HEK293 (cell line): ENCODE measurements around the gene STOML1.

ENCODE experiments used
- CTCF ChIA-PET: fragments of 350-600 bp; formaldehyde crosslinking; extraction: SDS; loops from one replicate; lab custom pipeline; 2021; ENCODE audit warnings: antibody characterized with exemption; lab: Yijun Ruan, JAX
- POLR2A ChIA-PET: fragments of 300-600 bp; formaldehyde crosslinking; extraction: SDS; loops from one replicate; lab custom pipeline; 2020; ENCODE audit warnings: antibody characterized with exemption, inconsistent platforms; lab: Yijun Ruan, JAX
- H3K27ac ChIP-seq: fragments of 200-500 bp; sonication (Bioruptor generic); 2 replicates; pipeline ENCODE4 v1.5.1; 2014; ENCODE audit warnings: low read depth, low read length, control low read depth, inconsistent platforms; ENCODE audit errors: extremely low read depth
- H3K36me3 ChIP-seq, 2 experiments: fragments of 200-500 bp in 1 of 2; sonication (Bioruptor generic) in 1 of 2; 1 replicate in 1 of 2; 2 replicates in 1 of 2; pipeline ENCODE4 v1.5.1; 2014 to 2017; ENCODE audit warnings: inconsistent platforms in 2 of 2, low read length in 2 of 2; ENCODE audit not compliant: control insufficient read depth in 2 of 2, insufficient read depth in 1 of 2
- H3K4me1 ChIP-seq: fragments of 200-500 bp; sonication (Bioruptor generic); 2 replicates; pipeline ENCODE4 v1.5.1; 2014; ENCODE audit warnings: mild to moderate bottlenecking, low read length, inconsistent platforms; ENCODE audit not compliant: control insufficient read depth, insufficient read depth
- H3K4me3 ChIP-seq: 2 replicates; pipeline ENCODE4 v1.5.1; 2011; ENCODE audit warnings: low read depth, mild to moderate bottlenecking, control low read depth, low read length, moderate library complexity
- H3K9me3 ChIP-seq: fragments of 200-500 bp; sonication (Bioruptor generic); 2 replicates; pipeline ENCODE4 v1.5.1; 2014; ENCODE audit warnings: low read depth, low read length, inconsistent platforms; ENCODE audit not compliant: control insufficient read depth, insufficient read depth
- BCL6B ChIP-seq: fragments of 450-650 bp; formaldehyde crosslinking; IDR thresholded peaks from 2 replicates; pipeline ENCODE4 v1.5.1; 2017; ENCODE audit warnings: missing biosample characterization, missing genetic modification characterization
- CTCF ChIP-seq: fragments of 450-650 bp; formaldehyde crosslinking; IDR thresholded peaks from 2 replicates; pipeline ENCODE4 v1.5.1; 2016; ENCODE audit warnings: missing biosample characterization, missing genetic modification characterization
- GLIS1 ChIP-seq: fragments of 450-650 bp; formaldehyde crosslinking; IDR thresholded peaks from 2 replicates; pipeline ENCODE4 v1.5.1; 2016; ENCODE audit warnings: missing biosample characterization, missing genetic modification characterization
- INSM2 ChIP-seq: fragments of 450-650 bp; formaldehyde crosslinking; IDR thresholded peaks from 2 replicates; pipeline ENCODE4 v1.5.1; 2016; ENCODE audit warnings: missing biosample characterization, missing genetic modification characterization
- YY2 ChIP-seq: fragments of 450-650 bp; formaldehyde crosslinking; IDR thresholded peaks from 2 replicates; pipeline ENCODE4 v1.5.1; 2016; ENCODE audit warnings: missing biosample characterization, missing genetic modification characterization
- ZNF132 ChIP-seq: fragments of 450-650 bp; formaldehyde crosslinking; IDR thresholded peaks from 2 replicates; pipeline ENCODE4 v1.5.1; 2017; ENCODE audit warnings: missing biosample characterization, missing genetic modification characterization, borderline replicate concordance
- ZNF146 ChIP-seq: fragments of 450-650 bp; formaldehyde crosslinking; IDR thresholded peaks from 2 replicates; pipeline ENCODE4 v1.5.1; 2016; ENCODE audit warnings: missing biosample characterization, missing genetic modification characterization
- ZNF174 ChIP-seq: fragments of 450-650 bp; formaldehyde crosslinking; IDR thresholded peaks from 2 replicates; pipeline ENCODE4 v1.5.0; 2017; ENCODE audit warnings: missing biosample characterization, mild to moderate bottlenecking, missing genetic modification characterization
- ZNF239 ChIP-seq: fragments of 450-650 bp; formaldehyde crosslinking; IDR thresholded peaks from 2 replicates; pipeline ENCODE4 v1.5.1; 2016; ENCODE audit warnings: missing biosample characterization, missing genetic modification characterization
- ZNF266 ChIP-seq: fragments of 450-650 bp; formaldehyde crosslinking; IDR thresholded peaks from 2 replicates; pipeline ENCODE4 v1.5.1; 2016; ENCODE audit warnings: missing biosample characterization, missing genetic modification characterization, low read depth
- ZNF416 ChIP-seq: fragments of 450-650 bp; formaldehyde crosslinking; IDR thresholded peaks from 2 replicates; pipeline ENCODE4 v1.5.1; 2016; ENCODE audit warnings: missing biosample characterization, missing genetic modification characterization
- ZNF510 ChIP-seq: fragments of 450-650 bp; formaldehyde crosslinking; IDR thresholded peaks from 2 replicates; pipeline ENCODE4 v1.5.1; 2018; ENCODE audit warnings: mild to moderate bottlenecking, missing genetic modification characterization, missing biosample characterization; ENCODE audit not compliant: insufficient replicate concordance
- ZNF558 ChIP-seq: fragments of 450-650 bp; formaldehyde crosslinking; IDR thresholded peaks from 2 replicates; pipeline ENCODE4 v1.5.1; 2016; ENCODE audit warnings: missing biosample characterization, missing genetic modification characterization
- ZNF621 ChIP-seq: fragments of 450-650 bp; formaldehyde crosslinking; IDR thresholded peaks from 2 replicates; pipeline ENCODE4 v1.5.1; 2017; ENCODE audit warnings: missing biosample characterization, missing genetic modification characterization
- ZNF645 ChIP-seq: fragments of 450-650 bp; formaldehyde crosslinking; IDR thresholded peaks from 2 replicates; pipeline ENCODE4; 2016; ENCODE audit warnings: missing biosample characterization, missing genetic modification characterization
- ZNF692 ChIP-seq: fragments of 450-650 bp; formaldehyde crosslinking; IDR thresholded peaks from 2 replicates; pipeline ENCODE4 v1.5.1; 2016; ENCODE audit warnings: missing biosample characterization, missing genetic modification characterization
- ZNF76 ChIP-seq: fragments of 450-650 bp; formaldehyde crosslinking; IDR thresholded peaks from 2 replicates; pipeline ENCODE4; 2016; ENCODE audit warnings: low read depth, missing biosample characterization, missing genetic modification characterization, borderline replicate concordance
- ZSCAN4 ChIP-seq: fragments of 450-650 bp; formaldehyde crosslinking; IDR thresholded peaks from 2 replicates; pipeline ENCODE4 v1.5.1; 2017; ENCODE audit warnings: missing biosample characterization, missing genetic modification characterization
- ZXDB ChIP-seq: fragments of 450-650 bp; formaldehyde crosslinking; IDR thresholded peaks from 2 replicates; pipeline ENCODE4 v1.5.1; 2016; ENCODE audit warnings: missing biosample characterization, missing genetic modification characterization

STOML1 gene

GRCh38 chr15:73935547-73935946 is 56.5 kb downstream of the STOML1 start:
- POLR2A ChIA-PET = interaction anchor here (0.6 to 2.2 kb wide), 4 partner anchors 9 to 380 kb away, joined by 3 to 5 read pairs (median 3); partner anchors contain the start of gene LOXL1

GRCh38 chr15:73934281-73934680 is 57.8 kb downstream of the STOML1 start:
- no peak overlapping the region for H3K27ac ChIP-seq
- H3K36me3 ChIP-seq = no peaks in the 10 kb centered on the region
- CTCF ChIA-PET = interaction anchor here (0.8 to 1.8 kb wide), 4 partner anchors 11 to 37 kb away, joined by 3 to 8 read pairs (median 4); no protein-coding TSS in a partner anchor
- TF ChIP-seq CTCF (tag by site-specific recombination) = no peak
- no peak for TF ChIP-seq BCL6B
- no peak for TF ChIP-seq YY2 (tag by site-specific recombination)
- TF ChIP-seq ZNF510 = no peak
- no peak for TF ChIP-seq ZNF692 (tag by site-specific recombination)
- TF ChIP-seq ZNF132 (tag by site-specific recombination) = no peak
- TF ChIP-seq INSM2 (tag by site-specific recombination) = no peak
- no peak for TF ChIP-seq ZXDB (tag by site-specific recombination)
- no peak for TF ChIP-seq ZNF645 (tag by site-specific recombination)
- TF ChIP-seq ZNF416 (tag by site-specific recombination) = no peak
- TF ChIP-seq ZNF266 = no peak
- no peak for TF ChIP-seq ZNF621 (tag by site-specific recombination)
- no peak for TF ChIP-seq ZNF146
- TF ChIP-seq ZNF174 = no peak
- no peak for TF ChIP-seq ZNF558
- TF ChIP-seq ZNF76 (tag by site-specific recombination) = no peak
- TF ChIP-seq, all 188 proteins: peak for 0
- Histone ChIP-seq H3K9me3 (no peaks in the 10 kb centered on the region), H3K4me1 (no peaks in the 10 kb centered on the region), H3K4me3 (no peak overlapping the region)
- POLR2A ChIA-PET = no interaction called here

More at GRCh38 chr15:73935547-73935946, 56.5 kb downstream of the STOML1 start:
- H3K4me1 ChIP-seq = no peaks in the 10 kb centered on the region
- no peaks in the 10 kb centered on the region for H3K36me3 ChIP-seq
- TF ChIP-seq ZNF239 (tag by site-specific recombination) = no peak
- TF ChIP-seq ZSCAN4 (tag by site-specific recombination) = peak; percentile 94
- peak; percentile 33 for TF ChIP-seq GLIS1 (tag by site-specific recombination)
- TF ChIP-seq ZNF174 = no peak
- H3K27ac ChIP-seq = no peak overlapping the region
- CTCF ChIA-PET = interaction anchor here (0.5 to 6.1 kb wide), 11 partner anchors 7 to 1666 kb away, joined by 3 to 39 read pairs (median 5); no protein-coding TSS in a partner anchor
- no peaks in the 10 kb centered on the region for H3K9me3 ChIP-seq
- H3K4me3 ChIP-seq = no peak overlapping the region
